Neural progenitor cell (in vitro differentiated cells): ENCODE results near the gene OTUD3.

ENCODE experiments used
- CTCF ChIP-seq: fragments of 200-600 bp; sonication (generic); IDR thresholded peaks from 2 replicates; pipeline ENCODE4 v1.5.1; 2017; ENCODE audit warnings: antibody characterized with exemption, mild to moderate bottlenecking
- EZH2 ChIP-seq: fragments of 200-600 bp; sonication (generic); IDR thresholded peaks from 2 replicates; pipeline ENCODE4 v1.6.1; 2017; ENCODE audit warnings: antibody characterized with exemption, mild to moderate bottlenecking, moderate library complexity
- EZH2phosphoT487 ChIP-seq: fragments of 200-600 bp; sonication (generic); IDR thresholded peaks from 2 replicates; pipeline ENCODE4 v1.6.1; 2017; ENCODE audit warnings: antibody characterized with exemption

- no peak for TF ChIP-seq CTCF
- no peak for TF ChIP-seq EZH2
- no peak for TF ChIP-seq EZH2phosphoT487
These were observed 23.3 kb upstream of the OTUD3 start for GRCh38 chr1:19858893-19859292.
